ENCODE measurements around the gene DCPS. TPM values are rescaled to one million over a fixed set of nuclear protein-coding genes. Genes with fewer than 3 reads are reported as not detected.
"Not testable (repeated sequence)": the region's sequence is repeated elsewhere in the genome, so short reads cannot be mapped to it uniquely, and the experiment has no call there.

The DCPS gene
- polyA plus RNA-seq, 12 donors: 12.6 to 21.4 (median 17.9) TPM; not detected in 1

GRCh38 chr11:126282736-126283591, 20.9 kb upstream of the DCPS start, which contains the start of gene TIRAP:
TIRAP (plus strand) TSS chr11:126283093; CDS start chr11:126290895, 7,802 bp downstream.
- peak; percentile 65 for DNase-seq

- DNase-seq: no peak
These were observed 19.0 kb upstream of the DCPS start for GRCh38 chr11:126284829-126285228.

GRCh38 chr11:126288237-126288636, 15.6 kb upstream of the DCPS start:
- no peak for DNase-seq

GRCh38 chr11:126290887-126291286, 13.0 kb upstream of the DCPS start:
- no peak for DNase-seq

- no peak for DNase-seq
These were observed 10.1 kb upstream of the DCPS start for GRCh38 chr11:126293726-126294125.

- no peak for DNase-seq
These were observed 6.9 kb upstream of the DCPS start for GRCh38 chr11:126297004-126297403.

- no peak for DNase-seq
These were observed 706 bp downstream of the DCPS start for GRCh38 chr11:126304457-126305075.

- DNase-seq: no peak
These were observed 1.8 kb downstream of the DCPS start for GRCh38 chr11:126305699-126306098.

- no peak for DNase-seq
These were observed 3.8 kb downstream of the DCPS start for GRCh38 chr11:126307706-126308105.

GRCh38 chr11:126308271-126308671, 4.4 kb downstream of the DCPS start:
- DNase-seq: no peak

GRCh38 chr11:126308771-126309170, 4.9 kb downstream of the DCPS start:
- not testable (repeated sequence) for DNase-seq

GRCh38 chr11:126310200-126310991, 6.5 kb downstream of the DCPS start:
- peak; percentile 81 for DNase-seq

GRCh38 chr11:126310992-126311310, 7.1 kb downstream of the DCPS start:
- no peak for DNase-seq

GRCh38 chr11:126311401-126312291, 7.8 kb downstream of the DCPS start:
- DNase-seq: no peak

- no peak for DNase-seq
These were observed 9.1 kb downstream of the DCPS start for GRCh38 chr11:126312961-126313360.

- no peak for DNase-seq
These were observed 10.0 kb downstream of the DCPS start for GRCh38 chr11:126313826-126314225.

GRCh38 chr11:126317432-126317755, 13.5 kb downstream of the DCPS start:
- no peak for DNase-seq

GRCh38 chr11:126317756-126318573, 14.1 kb downstream of the DCPS start:
- DNase-seq: peak; percentile 90

- peak; percentile 93 for DNase-seq
These were observed 14.9 kb downstream of the DCPS start for GRCh38 chr11:126318574-126319373.

- no peak for DNase-seq
These were observed 15.5 kb downstream of the DCPS start for GRCh38 chr11:126319374-126319740.
